CD4-positive, alpha-beta T cell treated with Interleukin-17A for 1 hour (primary cell): ENCODE measurements around the gene CANT1.
A peak's percentile ranks its signal among the peaks of the same experiment; 100 is the strongest.
"Not testable (repeated sequence)": the region's sequence is repeated elsewhere in the genome, so short reads cannot be mapped to it uniquely, and the experiment has no call there.

Experiments used
- DNase-seq: peaks from one replicate; pipeline ENCODE4 v3.0.0-alpha.2; 2020

The CANT1 gene

DNA sequence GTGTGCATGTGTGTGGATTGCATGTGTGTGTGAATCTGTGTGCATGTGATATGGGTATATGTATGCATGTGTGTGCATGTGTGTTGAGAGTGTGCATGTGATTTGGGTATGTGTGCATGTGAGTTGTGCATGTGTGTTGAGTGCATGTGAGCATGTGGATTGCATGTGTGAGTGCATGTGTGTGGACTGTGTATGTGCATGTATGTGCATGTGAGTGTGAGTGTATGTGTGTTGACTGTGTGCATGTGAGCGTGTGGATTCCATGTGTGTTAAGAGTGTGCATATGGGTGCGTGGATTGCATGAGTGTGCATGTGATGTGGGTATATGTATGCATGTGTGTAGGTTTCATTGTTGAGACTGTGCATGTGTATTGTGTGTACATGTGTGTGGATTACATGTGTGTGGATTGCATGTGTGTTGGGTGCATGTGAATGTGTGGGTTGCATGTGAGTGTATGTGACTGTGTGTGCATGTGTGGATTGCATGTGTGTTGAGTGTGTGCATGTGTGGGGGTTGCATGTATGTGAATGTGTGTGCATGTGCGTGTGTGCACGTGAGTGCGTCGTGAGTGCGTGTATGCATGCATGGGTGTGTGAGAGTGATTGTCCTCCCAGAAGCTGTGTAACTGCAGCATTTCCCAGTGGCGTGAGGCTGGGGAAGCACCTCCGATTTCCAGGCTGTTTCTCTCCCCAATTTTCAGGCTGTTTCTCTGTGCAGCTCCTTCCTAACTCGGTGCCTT, 33.8 kb upstream of the CANT1 start:
- no peak for DNase-seq

DNA sequence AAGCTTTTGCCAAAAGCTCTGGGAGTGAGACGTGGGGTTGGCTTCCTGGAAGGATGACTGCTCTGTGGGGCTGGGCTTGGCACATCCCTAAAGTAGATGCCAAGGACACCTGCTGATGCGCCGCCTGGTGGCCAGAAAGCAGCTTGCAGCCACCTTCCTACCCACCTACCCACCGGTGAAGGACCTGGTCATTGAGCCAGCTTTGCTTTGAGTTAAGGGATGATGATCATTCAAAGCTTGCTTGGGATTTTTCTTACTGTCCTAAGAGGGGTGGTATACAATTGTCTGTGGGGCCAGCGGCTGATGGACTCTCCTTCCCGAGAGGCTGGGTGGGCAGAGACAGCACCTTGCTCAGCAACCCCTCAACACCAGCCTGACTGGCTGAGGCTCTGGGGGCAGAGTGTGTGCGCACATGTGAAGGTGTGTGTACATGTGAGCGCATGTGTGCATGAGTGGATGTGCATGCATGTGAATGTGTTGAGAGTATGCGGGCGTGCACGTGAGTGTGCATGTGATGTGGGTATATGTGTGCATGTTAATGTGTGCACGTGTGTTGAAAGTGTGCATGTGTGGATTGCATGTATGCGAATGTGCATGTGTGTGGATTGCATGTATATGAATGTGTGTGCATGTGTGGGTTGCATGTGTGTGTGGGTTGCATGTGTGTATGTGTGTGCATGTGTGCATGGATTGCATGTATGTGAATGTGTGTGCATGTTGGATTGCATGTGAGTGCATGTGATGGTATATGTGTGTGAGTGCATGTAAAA, 33.0 kb upstream of the CANT1 start:
- DNase-seq = peak; percentile 64

DNA sequence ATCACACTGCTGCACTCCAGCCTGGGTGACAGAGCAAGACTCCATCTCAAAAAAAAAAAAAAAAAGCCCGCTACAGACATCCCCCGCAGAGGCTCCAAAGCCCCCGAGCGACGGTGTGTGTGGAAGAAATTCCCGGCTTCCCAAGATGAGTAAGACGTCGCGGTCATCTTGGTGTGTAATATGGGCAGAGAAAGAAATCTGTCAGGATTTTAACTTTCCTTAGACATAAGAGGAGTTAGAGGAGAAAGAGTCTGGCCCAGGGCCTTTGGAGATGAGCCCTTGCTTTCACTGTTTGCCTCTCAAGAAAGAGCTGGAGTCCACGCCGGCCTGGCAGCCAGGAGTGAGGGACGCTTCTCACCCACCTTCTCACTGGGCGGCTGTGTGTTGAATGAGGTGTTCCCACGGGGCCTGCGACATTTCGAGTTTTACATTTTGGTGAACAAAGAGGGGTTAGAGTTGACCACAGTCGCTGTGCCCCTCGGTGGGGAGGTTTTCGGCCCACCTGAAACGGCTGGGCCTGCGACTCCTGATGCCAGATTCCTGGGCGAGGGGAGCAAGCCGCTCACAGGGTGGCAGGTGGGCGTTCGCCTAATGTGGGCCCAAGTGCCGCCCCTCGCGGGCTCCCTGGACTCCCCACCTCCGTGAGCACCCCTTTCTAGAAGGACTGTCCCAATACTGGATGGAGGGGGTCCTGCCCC, 32.3 kb upstream of the CANT1 start:
- DNase-seq = no peak

DNA sequence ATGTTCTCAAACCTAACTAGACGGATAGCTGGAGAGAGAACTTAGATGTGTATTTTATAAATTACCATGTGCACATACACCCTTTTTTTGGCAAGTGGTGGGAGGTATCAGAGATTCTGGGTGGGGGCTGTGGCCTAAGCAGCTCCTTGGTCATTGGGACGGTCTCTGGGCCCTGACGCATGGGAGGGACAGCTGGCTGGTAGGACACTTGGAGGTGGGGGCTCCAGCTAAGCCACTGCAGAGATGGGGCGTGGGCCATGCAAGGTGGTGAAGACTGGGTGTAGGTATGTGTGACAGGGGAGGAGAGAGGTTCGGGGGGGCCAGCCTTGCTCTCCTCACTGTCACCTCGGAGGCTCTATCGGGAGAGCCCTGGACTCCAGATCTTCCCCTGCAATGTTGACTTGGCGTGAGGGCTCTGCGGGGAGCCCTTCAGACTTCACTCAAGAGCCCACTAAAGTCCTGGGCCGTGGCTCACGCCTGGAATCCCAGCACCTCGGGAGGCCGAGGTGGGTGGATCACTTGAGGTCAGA, 31.5 kb upstream of the CANT1 start:
- DNase-seq = no peak

DNA sequence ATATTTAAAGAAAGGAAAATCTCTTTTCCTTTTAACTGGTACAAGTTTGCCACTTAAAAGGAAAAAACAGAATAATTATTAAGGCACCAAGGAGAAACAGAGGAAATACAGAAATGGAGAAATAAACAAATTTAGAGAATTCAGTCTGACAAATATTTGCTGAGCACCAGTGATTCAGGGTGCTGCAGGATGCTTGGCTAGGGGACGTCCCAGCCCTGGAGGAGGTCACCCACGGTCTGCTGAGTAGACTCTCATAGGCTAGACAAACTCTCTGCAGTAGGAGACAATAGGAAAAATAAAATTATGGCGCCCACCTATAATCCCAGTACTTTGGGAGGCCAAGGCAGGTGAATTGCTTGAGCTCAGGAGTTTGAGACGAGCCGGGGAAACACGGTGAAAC, 30.3 kb upstream of the CANT1 start:
- DNase-seq = no peak

DNA sequence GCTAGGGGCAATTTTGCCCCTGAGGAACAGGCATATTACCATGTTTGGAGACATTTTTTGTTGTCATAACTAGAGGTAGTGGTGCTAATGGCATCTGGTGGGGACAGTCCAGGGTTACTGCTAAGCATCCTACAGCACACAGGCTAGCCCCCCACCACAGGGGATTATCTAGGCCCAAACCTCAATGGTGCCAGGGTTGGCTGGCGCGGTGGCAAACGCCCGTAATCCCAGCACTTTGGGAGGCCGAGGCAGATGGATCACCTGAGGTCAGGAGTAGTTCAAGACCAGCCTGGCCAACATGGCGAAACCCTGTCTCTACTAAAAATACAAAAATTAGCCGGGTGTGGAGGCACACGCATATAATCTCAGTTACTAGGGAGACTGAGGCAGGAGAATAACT, 29.6 kb upstream of the CANT1 start:
- DNase-seq = no peak

DNA sequence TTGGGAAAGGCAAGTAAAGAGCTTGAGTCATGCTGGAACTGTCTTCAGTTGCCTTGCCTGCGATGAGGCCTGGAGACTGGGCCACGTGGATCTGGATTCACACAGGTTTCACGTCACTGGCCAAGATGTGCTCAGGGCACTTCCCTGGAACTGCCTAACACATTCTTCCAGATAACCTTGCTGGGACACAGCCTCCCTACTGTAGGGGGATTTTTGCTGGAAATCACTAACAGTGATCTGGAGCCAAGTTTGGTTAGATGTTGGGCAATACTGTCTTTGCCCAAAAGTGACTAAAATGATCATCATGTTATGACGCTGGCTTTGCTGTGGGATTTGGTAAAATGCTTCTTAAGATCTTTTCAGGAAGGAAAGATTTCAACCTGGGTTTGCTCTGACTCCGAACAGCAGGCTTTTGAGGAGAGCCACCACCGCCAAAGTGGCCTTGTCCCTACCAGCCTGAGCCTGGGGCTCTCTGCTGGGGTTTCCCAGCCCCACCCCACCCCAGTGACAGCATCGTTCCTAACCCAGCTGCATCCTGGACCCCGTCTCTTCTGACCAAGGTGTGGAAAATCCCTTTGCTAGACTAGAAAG, 29.1 kb upstream of the CANT1 start:
- DNase-seq = no peak

DNA sequence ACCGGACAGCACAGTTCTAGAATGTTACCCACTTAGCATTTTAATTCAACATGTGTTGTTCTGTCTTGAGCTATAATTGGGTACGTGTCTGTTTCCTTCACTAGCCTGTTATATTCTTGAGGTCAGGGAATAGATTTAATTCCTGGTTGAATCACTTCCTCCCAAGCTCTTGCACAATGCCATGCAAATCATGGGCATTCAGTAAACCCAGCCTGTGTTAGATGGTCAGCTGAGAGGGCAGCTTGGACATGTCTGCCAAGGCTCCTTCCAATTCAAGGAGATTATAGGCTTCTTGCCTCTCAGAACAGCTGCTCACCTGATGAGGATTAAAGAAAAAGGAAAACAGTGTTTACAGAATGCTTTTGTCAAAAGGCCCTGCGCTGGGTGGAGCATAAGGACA, 27.0 kb upstream of the CANT1 start:
- no peak for DNase-seq

DNA sequence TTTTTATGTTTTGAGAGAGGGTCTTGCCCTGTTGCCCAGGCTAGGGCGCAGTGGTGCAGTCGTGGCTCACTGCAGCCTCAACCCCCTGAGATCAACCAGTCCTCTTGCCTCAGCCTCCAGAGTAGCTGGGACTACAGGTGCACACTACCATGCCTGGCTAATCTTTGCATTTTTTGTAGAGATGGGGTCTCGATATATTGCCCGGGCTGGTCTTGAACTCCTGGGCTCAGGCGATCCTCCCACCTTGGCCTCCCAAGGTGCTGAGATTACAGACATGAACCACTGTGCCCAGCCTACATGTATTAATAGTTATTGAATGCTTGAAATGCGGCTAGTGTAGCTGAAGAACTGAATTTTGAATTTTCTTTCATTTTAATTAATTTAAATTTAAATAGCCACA, 26.6 kb upstream of the CANT1 start:
- DNase-seq = no peak

DNA sequence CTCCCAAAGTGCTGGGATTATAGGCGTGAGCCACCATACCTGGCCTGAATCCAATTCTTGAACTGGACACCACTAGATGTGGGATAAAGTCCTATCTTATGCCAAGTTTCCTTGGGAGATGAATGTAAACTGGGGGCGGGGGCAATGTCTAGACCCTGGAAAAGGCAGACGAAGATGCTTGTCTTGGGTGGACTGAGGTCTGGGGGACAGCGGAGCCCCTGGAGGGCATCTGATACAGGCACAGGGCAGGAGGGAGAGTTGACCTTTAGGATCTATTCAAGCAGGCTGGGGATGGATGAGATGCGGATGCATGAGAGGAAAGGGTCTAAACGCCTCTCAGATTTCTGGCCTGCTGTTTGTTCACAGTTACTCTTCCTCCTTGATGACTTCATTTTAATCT, 26.1 kb upstream of the CANT1 start:
- DNase-seq = no peak

DNA sequence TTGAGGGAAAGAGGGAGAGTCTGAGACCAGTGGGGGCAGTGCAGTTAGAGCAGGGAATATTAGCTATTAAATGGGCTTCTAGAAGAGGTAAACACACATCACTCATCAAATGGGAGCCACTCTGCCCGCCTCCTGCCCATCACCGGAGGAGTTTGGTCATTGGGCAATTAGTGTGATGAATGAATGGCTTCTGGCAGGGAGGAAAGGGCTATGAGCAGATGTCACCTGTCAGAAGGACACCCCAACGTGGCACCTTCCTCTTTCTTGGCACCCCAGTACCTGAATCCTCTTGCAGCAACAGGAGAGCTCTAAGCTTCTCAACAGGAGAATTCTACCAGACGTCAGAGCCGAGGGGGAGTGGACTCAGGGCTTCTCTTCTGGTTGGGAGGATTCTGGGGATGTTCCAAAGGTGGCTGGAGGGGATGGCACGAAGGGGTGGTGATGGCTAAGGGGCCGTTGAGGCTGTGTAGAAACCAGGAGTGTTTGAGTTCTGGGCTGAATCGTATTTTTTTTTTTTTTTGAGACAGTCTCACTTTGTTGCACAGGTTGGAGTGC, 25.4 kb upstream of the CANT1 start:
- DNase-seq = no peak

DNA sequence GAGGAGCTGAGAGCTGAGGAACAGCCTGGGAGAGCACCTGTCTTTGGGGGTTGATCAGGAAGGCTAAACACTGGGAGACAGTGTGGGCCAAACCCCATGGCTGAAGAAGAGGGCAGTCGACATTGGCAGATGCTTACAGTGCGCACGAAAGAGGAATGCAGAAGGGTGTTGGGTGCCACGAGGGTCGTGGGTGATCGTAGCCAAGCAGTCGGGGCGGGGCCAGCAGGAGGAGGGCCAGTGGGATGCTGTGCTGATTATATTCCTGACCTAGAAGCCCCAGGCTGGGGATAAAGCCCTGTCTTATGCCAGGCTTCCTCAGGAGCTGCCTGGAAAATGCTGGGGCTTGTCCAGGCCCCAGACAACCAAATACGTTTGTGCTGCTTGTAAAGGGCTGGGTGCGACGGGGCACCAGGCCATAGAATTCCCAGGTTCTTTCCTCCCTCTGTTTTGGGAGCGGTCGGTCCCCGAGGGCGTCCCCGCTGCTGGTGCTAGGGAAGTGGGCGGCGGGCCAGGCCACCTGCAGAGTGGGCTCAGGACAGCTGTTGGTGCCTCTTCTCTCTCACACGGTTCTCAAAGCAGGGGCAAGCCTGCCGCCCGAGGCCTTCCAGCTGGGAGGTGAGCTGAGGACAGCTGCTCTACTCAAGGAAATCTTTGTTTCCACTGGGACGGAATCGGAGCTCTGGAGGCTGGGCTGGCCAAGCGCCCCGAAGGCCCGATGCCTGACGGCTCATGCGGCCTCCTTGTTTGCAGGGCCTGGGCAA, 24.4 kb upstream of the CANT1 start:
- DNase-seq = no peak

DNA sequence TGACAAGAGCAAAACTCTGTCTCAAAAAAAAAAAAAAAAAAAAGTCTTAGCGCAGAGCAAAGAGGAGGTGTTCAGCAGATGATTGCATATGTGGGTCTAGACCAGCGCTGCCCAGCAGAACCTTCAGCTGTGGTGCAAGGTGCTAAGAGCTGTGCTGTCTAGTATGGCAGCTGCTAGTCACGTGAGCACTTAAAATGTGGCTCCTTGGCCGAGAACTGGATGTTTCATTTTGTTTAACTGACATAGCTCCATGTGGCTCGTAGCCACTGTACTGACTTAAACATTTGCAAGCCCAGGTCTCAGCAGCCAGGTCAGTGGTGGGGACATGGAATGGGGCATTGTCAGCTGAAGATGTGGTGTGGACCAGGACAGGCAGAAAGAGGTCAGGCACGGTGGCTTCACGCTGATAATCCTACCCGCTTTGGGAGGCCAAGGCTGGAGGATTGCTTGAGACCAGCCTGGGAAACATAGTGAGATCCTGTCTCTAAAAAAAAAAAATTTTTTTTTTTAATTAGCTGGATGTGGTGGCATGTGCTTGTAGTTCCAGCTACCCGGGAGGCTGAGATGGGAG, 23.6 kb upstream of the CANT1 start:
- no peak for DNase-seq

DNA sequence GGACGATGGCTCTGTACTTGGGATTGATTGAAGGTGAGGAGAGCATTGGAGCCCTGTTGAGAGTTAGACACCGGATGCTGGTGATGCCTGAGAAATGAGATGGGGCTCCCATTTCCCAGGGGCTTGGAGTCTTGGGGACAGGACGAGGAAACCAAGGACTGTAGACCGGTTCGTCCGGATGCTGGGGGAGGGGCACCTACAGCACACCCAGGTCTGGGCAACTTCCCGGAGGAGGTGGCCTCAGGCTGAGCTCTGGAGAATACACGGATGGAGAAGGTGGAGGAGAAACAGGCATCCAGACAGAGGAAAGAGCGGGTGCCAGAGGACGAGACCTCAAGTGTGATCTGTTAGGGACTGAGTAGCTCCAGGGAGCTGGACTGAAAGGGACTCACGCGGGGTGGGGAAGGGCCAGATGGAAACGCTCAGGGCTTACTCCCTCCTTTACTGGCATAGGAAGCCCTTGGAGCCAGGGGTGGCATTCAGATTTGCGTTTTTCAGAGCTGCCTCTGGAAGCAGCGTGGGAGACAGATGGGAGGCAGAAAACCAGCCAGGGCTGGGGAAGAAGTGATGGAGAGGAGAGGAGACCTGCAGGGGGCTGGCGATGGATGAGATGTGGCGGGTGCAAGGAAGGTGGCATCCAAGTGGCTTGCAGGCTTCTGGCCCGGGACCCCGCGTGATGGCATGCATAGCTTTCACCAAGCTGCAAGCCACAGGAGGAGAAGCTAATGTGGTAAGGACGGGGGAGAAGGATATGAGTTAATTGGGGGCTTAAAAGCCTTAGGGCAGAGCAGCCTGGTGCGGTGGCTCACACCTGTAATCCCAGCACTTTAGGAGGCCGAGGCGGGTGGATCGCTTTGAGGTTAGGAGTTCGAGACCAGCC, 22.7 kb upstream of the CANT1 start:
- DNase-seq = no peak

DNA sequence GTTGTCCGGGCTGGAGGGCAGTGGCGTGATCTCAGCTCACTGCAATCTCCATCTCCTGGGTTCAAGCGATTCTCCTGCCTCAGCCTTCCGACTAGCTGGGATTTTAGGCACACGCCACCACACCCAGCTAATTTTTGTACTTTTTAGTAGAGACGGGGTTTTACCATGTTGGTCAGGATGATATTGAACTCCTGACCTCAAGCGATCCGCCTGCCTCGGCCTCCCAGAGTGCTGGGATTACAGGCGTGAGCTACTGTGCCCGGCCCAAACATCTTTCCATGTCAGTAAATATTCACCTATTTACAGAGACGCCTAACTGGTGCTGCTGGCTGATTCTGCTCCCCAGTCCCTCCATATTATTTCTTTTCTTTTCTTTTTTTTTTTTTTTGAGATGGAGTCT, 21.1 kb upstream of the CANT1 start:
- not testable (repeated sequence) for DNase-seq

DNA sequence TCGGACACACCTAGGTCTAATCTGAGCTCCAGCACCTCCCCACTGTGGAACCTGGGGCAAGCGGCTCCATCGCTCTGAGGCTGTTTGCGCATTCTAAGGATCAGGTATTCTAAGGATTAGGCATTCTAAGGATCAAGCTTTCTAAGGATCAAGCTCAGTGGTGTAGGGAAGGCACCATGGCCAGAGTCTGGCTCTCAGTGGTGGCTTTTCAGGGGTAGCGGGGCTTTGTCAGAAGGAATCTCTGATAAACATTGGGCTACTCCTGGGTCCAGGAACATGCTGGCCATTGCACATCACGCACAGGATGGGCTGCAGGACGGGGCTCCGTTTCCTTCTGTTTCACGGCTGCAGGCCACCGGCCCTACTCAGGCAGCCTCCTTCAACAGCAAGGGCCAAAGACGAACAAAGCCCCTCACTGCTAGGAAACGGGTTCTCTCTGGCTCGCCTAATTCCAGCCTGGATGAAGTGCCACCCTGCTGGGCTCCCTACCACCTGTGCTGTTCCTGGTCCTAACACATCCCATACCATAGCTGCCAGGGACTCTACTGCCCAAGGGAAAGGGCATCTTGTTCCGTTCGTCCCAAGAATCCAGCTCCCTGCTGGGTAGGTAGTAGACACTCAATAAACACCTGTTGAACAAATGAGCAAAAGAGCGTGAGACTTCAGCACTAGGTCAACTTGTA, 19.9 kb upstream of the CANT1 start:
- DNase-seq = no peak

DNA sequence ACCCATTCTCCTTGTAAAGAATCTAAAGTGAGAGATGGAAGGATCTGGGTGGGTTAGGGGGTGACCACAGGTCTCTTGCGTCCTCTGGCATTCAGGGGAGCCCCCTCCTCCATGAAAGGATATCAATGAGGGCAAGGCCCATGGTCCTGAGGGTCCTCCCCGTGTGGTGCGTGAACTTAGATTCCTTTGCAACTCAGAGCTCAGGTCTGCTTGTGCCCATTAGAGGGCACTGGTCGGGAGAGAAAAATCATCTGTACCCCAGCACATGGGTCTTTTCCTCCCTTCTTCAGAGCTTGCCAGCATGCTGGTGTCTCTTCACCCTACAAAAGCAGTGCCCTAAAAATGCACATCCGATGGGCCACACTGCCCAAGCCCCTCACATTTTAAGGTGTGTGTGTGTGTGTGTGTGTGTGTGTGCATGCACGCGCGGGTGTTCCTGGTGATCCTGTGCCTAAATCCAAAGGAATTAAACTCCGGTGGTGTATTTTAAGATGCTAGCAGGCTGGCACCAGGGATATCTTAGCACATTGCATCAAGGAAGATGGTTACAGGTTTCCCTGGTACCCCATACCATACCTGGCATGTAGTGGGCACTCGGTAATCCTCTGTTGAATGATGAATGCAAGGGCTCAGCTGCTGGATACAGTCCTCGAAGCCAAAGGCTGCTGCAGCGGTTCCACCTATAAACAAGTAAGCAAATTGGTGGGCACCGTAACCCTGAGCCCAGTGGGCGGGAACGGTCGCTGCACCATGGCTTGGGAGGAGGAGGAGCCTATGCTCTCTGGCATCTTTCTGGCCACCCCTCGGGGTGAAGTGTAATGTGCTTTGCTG, 19.1 kb upstream of the CANT1 start:
- no peak for DNase-seq

DNA sequence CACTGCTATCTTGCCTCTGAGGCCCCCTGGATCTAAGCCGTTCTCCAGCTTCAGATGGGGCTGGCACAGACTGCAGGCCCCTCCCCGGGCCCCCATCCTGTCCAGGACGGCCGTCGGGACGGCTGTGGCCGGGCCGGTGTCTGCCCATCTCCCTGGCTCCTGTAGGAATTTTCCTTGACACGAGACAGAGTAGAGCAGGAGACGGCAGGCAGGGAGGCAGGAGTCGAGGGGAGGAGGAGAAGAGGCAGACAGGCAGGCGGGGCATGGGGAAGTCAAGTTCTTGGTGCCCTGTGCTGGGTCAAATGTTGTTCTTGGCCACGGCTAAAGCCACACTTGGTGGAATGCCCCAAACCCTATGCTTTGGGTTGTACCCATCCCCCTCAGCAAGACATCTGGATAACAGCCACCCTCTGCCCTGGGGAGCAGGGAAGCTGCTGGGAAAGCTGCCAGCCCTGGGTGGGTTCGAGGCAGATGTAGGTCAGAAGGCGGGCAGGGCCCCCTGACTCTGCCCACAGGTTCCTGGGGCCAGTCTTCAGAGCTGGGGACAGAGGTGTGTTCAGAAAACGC, 18.4 kb upstream of the CANT1 start:
- DNase-seq = no peak
